ENCODE results near the gene PLAC1.

Gene PLAC1

GRCh38 chrX:134566506-134566905 lies 91.8 kb downstream of the PLAC1 start:
- no peak overlapping the region for H3K4me3 ChIP-seq (ENCODE audit: low read length)

GRCh38 chrX:134562002-134562401 lies 96.3 kb downstream of the PLAC1 start:
- DNase-seq (ENCODE audit: low read depth) = no peak
- no peak for TF ChIP-seq CTCF (conservative IDR thresholded peaks at IDR 0.05; ENCODE audit: low read depth, low read length)
- no peak overlapping the region for H3K4me3 ChIP-seq (ENCODE audit: low read length)

More at GRCh38 chrX:134566506-134566905, 91.8 kb downstream of the PLAC1 start:
- TF ChIP-seq CTCF (conservative IDR thresholded peaks at IDR 0.05; ENCODE audit: low read depth, low read length) = no peak
- no peak for DNase-seq (ENCODE audit: low read depth)

- H3K4me3 ChIP-seq (ENCODE audit: low read length) = no peak overlapping the region
- no peak for DNase-seq (ENCODE audit: low read depth)
- no peak for TF ChIP-seq CTCF (conservative IDR thresholded peaks at IDR 0.05; ENCODE audit: low read depth, low read length)
Measured at GRCh38 chrX:134558133-134558532, 100.1 kb downstream of the PLAC1 start.

- no peak for DNase-seq (ENCODE audit: low read depth)
- TF ChIP-seq CTCF (conservative IDR thresholded peaks at IDR 0.05; ENCODE audit: low read depth, low read length) = no peak
- H3K4me3 ChIP-seq (ENCODE audit: low read length) = no peak overlapping the region
Measured at GRCh38 chrX:134554291-134554690, 104.0 kb downstream of the PLAC1 start.

GRCh38 chrX:134552351-134552750 lies 105.9 kb downstream of the PLAC1 start:
- TF ChIP-seq CTCF (conservative IDR thresholded peaks at IDR 0.05; ENCODE audit: low read depth, low read length) = no peak
- H3K4me3 ChIP-seq (ENCODE audit: low read length) = no peak overlapping the region
- no peak for DNase-seq (ENCODE audit: low read depth)

GRCh38 chrX:134551376-134552048 lies 106.8 kb downstream of the PLAC1 start:
- peak overlapping the region; percentile 31 for H3K4me3 ChIP-seq (ENCODE audit: low read length)
- TF ChIP-seq CTCF (conservative IDR thresholded peaks at IDR 0.05; ENCODE audit: low read depth, low read length) = no peak
- no peak for DNase-seq (ENCODE audit: low read depth)
